ENCODE results near the gene CLCN5.

Gene CLCN5

GRCh38 chrX:50125480-50125879, 203.1 kb downstream of the CLCN5 start (continued):
- TF ChIP-seq, protein P1, sequence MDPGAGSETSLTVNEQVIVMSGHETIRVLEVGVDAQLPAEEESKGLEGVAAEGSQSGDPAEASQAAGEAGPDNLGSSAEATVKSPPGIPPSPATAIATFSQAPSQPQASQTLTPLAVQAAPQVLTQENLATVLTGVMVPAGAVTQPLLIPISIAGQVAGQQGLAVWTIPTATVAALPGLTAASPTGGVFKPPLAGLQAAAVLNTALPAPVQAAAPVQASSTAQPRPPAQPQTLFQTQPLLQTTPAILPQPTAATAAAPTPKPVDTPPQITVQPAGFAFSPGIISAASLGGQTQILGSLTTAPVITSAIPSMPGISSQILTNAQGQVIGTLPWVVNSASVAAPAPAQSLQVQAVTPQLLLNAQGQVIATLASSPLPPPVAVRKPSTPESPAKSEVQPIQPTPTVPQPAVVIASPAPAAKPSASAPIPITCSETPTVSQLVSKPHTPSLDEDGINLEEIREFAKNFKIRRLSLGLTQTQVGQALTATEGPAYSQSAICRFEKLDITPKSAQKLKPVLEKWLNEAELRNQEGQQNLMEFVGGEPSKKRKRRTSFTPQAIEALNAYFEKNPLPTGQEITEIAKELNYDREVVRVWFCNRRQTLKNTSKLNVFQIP (CRISPR knock-in tag; IDR thresholded peaks at IDR 0.05; ENCODE audit: borderline replicate concordance, low read depth): no peak
- TF ChIP-seq ISL1 (CRISPR knock-in tag; IDR thresholded peaks at IDR 0.05) (no peak), TOX (CRISPR knock-in tag; IDR thresholded peaks at IDR 0.05; ENCODE audit: borderline replicate concordance) (no peak), ZNF565 (CRISPR knock-in tag; conservative IDR thresholded peaks at IDR 0.05; ENCODE audit: low read depth) (no peak), ARNTL (CRISPR knock-in tag; IDR thresholded peaks at IDR 0.05; ENCODE audit: borderline replicate concordance, low read depth) (no peak)

DNA sequence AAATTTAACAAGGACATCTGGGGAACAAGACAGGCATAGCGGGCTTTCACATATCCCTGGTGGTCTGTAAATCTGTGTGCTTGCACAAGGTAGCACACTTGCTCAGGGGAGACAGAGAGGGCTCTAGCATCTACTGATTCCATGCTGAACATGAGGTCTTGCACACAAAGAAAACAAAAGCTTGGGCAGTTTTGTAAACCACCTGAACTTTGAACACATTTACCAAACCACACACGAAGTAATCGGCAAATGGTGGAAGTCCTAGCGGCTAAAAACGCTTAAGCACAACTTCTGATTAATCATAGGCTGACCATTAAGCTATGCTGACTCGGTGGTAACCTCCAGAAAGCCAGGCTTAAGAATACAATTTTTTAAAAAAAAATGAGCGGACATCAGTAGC, 225.6 kb downstream of the CLCN5 start:
- ATAC-seq: no peak
- TF ChIP-seq OSR1 (CRISPR knock-in tag; IDR thresholded peaks at IDR 0.05) (no peak), ZNF70 (CRISPR knock-in tag; IDR thresholded peaks at IDR 0.05) (no peak), RARB (CRISPR knock-in tag; IDR thresholded peaks at IDR 0.05) (no peak)

Data from SK-N-SH treated with all-trans-retinoic acid at 6 μM for 48 hours (cell line).